HepG2 (cell line): Measurements from ENCODE around the gene PTPMT1. TPM values are rescaled to one million over a fixed set of nuclear protein-coding genes. Genes with fewer than 3 reads are reported as not detected.

ENCODE experiments used
- ARID2 ChIP-seq: sonication (generic); formaldehyde crosslinking; IDR thresholded peaks from 2 replicates; pipeline ENCODE4 v1.8.1; 2022; ENCODE audit warnings: mild to moderate bottlenecking, missing genetic modification reagents, borderline replicate concordance
- BORCS8-MEF2B ChIP-seq: sonication (generic); formaldehyde crosslinking; IDR thresholded peaks from 2 replicates; pipeline ENCODE4 v1.8.0; 2022; ENCODE audit warnings: mild to moderate bottlenecking, missing genetic modification reagents
- GATA4 ChIP-seq: sonication (generic); IDR thresholded peaks from 2 replicates; pipeline ENCODE4 v1.6.1; 2016; ENCODE audit warnings: antibody characterized with exemption, low read depth, borderline replicate concordance
- MYC ChIP-seq: sonication (generic); formaldehyde crosslinking; IDR thresholded peaks from 2 replicates; pipeline ENCODE4 v1.9.0; 2021; ENCODE audit warnings: missing genetic modification reagents, borderline replicate concordance
- NFRKB ChIP-seq: fragments of 450-650 bp; IDR thresholded peaks from 2 replicates; pipeline ENCODE4 v1.6.1; 2017
- NR2C2 ChIP-seq: sonication (generic); formaldehyde crosslinking; IDR thresholded peaks from 2 replicates; pipeline ENCODE4 v1.4.0; 2020; ENCODE audit warnings: missing genetic modification reagents, mild to moderate bottlenecking, moderate library complexity, borderline replicate concordance
- NR3C1 ChIP-seq: sonication (generic); formaldehyde crosslinking; IDR thresholded peaks from 2 replicates; pipeline ENCODE4 v1.4.0; 2020; ENCODE audit warnings: missing genetic modification reagents
- RARA ChIP-seq: IDR thresholded peaks from 2 replicates; pipeline ENCODE4 v1.6.1; 2016; ENCODE audit warnings: missing genetic modification reagents, missing compliant biosample characterization
- REPIN1 ChIP-seq: sonication (generic); formaldehyde crosslinking; IDR thresholded peaks from 2 replicates; pipeline ENCODE4 v1.8.0; 2022; ENCODE audit warnings: missing genetic modification reagents, low read depth, mild to moderate bottlenecking, borderline replicate concordance
- SATB2 ChIP-seq: sonication (generic); formaldehyde crosslinking; IDR thresholded peaks from 2 replicates; pipeline ENCODE4 v1.5.0; 2020; ENCODE audit warnings: missing genetic modification reagents
- SCMH1 ChIP-seq: sonication (generic); formaldehyde crosslinking; IDR thresholded peaks from 2 replicates; pipeline ENCODE4 v1.9.0; 2021; ENCODE audit warnings: missing genetic modification reagents, mild to moderate bottlenecking, borderline replicate concordance
- SP1 ChIP-seq, 2 experiments: fragments of 450-650 bp in 1 of 2; sonication (generic) in 1 of 2; formaldehyde crosslinking in 1 of 2; IDR thresholded peaks; 2 replicates each; pipeline versions ENCODE4 v1.4.0 to v1.6.1; 2016 to 2020; ENCODE audit warnings: missing genetic modification reagents in 1 of 2
- TBX2 ChIP-seq: sonication (generic); formaldehyde crosslinking; IDR thresholded peaks from 2 replicates; pipeline ENCODE4 v1.5.0; 2020; ENCODE audit warnings: missing genetic modification reagents, mild to moderate bottlenecking, borderline replicate concordance
- THAP11 ChIP-seq: IDR thresholded peaks from 2 replicates; pipeline ENCODE4 v1.6.1; 2016; ENCODE audit warnings: missing biosample characterization, missing genetic modification reagents
- THYN1 ChIP-seq: sonication (generic); formaldehyde crosslinking; IDR thresholded peaks from 2 replicates; pipeline ENCODE4 v1.8.1; 2023; ENCODE audit warnings: low read depth, mild to moderate bottlenecking, moderate library complexity, missing genetic modification reagents, borderline replicate concordance
- ZBTB7A ChIP-seq: sonication (generic); formaldehyde crosslinking; IDR thresholded peaks from 2 replicates; pipeline ENCODE4 v1.8.0; 2022; ENCODE audit warnings: mild to moderate bottlenecking, missing genetic modification reagents
- ZFP1 ChIP-seq: IDR thresholded peaks from 2 replicates; pipeline ENCODE4 v1.6.1; 2016
- ZFY ChIP-seq: sonication (generic); formaldehyde crosslinking; IDR thresholded peaks from 2 replicates; pipeline ENCODE4 v1.4.0; 2020; ENCODE audit warnings: missing genetic modification reagents
- ZNF230 ChIP-seq: sonication (generic); formaldehyde crosslinking; IDR thresholded peaks from 2 replicates; pipeline ENCODE4 v1.4.0; 2020; ENCODE audit warnings: mild to moderate bottlenecking, missing genetic modification reagents
- ZNF260 ChIP-seq: sonication (generic); formaldehyde crosslinking; IDR thresholded peaks from 2 replicates; pipeline ENCODE4 v1.4.0; 2020; ENCODE audit warnings: missing genetic modification reagents, low read depth, mild to moderate bottlenecking, borderline replicate concordance
- ZNF543 ChIP-seq: sonication (generic); formaldehyde crosslinking; IDR thresholded peaks from 2 replicates; pipeline ENCODE4 v1.4.0; 2020; ENCODE audit warnings: mild to moderate bottlenecking, missing genetic modification reagents
- ZNF546 ChIP-seq: sonication (generic); formaldehyde crosslinking; conservative IDR thresholded peaks from 2 replicates; pipeline ENCODE4 v1.8.1; 2023; ENCODE audit warnings: mild to moderate bottlenecking, missing genetic modification reagents
- ZNF589 ChIP-seq: sonication (generic); formaldehyde crosslinking; conservative IDR thresholded peaks from 2 replicates; pipeline ENCODE4 v1.8.0; 2022; ENCODE audit warnings: mild to moderate bottlenecking, moderate library complexity, missing genetic modification reagents
- ZNF713 ChIP-seq: sonication (generic); formaldehyde crosslinking; IDR thresholded peaks from 2 replicates; pipeline ENCODE4 v1.4.0; 2020; ENCODE audit warnings: mild to moderate bottlenecking, missing genetic modification reagents
- ZNF75D ChIP-seq: sonication (generic); formaldehyde crosslinking; IDR thresholded peaks from 2 replicates; pipeline ENCODE4 v1.8.1; 2023; ENCODE audit warnings: missing genetic modification reagents, mild to moderate bottlenecking, borderline replicate concordance
- polyA plus RNA-seq, 8 experiments: library from polyadenylated mRNA; depleted of rRNA in 3 of 8; stranded (reverse) in 7 of 8; unstranded in 1 of 8; fragments of >200 nt; fragmentation: Illumina TruSeq in 4 of 8; extraction: Trizol in 4 of 8; gene quantifications; 2 replicates each; pipeline versions ENCODE4 v1.2.1 to v1.2.3, GENCODE V29; 2011 to 2016; ENCODE audit warnings: low read depth in 4 of 8, missing spikeins in 1 of 8, mixed read lengths in 1 of 8; ENCODE audit not compliant: insufficient read depth in 1 of 8
- total RNA-seq, 5 experiments: library from RNA; depleted of rRNA; stranded (reverse); fragments of >200 nt; fragmentation: Illumina TruSeq; extraction: Trizol; gene quantifications; 2 replicates each; pipeline ENCODE4 v1.2.3, GENCODE V29; 2016; ENCODE audit warnings: low read depth in 1 of 5
- TF ChIP-seq, protein P1 (sequence below): sonication (generic); formaldehyde crosslinking; conservative IDR thresholded peaks from 2 replicates; pipeline ENCODE4 v1.8.0; 2022; ENCODE audit warnings: mild to moderate bottlenecking, moderate library complexity, missing genetic modification reagents
- TF ChIP-seq, protein P2 (sequence below): sonication (generic); formaldehyde crosslinking; IDR thresholded peaks from 2 replicates; pipeline ENCODE4 v1.8.1; 2023; ENCODE audit warnings: mild to moderate bottlenecking, inconsistent platforms, moderate library complexity, missing genetic modification reagents, borderline replicate concordance
- TF ChIP-seq, protein P3 (sequence below): sonication (generic); formaldehyde crosslinking; IDR thresholded peaks from 2 replicates; pipeline ENCODE4 v1.4.0; 2020; ENCODE audit warnings: mild to moderate bottlenecking, missing genetic modification reagents

PTPMT1 gene
- total and polyA plus RNA-seq, 2 of the 13 experiments (the other 11 are each of a cell fraction or from before 2014, with no cell fraction given), result 55.6 to 129 TPM

DNA sequence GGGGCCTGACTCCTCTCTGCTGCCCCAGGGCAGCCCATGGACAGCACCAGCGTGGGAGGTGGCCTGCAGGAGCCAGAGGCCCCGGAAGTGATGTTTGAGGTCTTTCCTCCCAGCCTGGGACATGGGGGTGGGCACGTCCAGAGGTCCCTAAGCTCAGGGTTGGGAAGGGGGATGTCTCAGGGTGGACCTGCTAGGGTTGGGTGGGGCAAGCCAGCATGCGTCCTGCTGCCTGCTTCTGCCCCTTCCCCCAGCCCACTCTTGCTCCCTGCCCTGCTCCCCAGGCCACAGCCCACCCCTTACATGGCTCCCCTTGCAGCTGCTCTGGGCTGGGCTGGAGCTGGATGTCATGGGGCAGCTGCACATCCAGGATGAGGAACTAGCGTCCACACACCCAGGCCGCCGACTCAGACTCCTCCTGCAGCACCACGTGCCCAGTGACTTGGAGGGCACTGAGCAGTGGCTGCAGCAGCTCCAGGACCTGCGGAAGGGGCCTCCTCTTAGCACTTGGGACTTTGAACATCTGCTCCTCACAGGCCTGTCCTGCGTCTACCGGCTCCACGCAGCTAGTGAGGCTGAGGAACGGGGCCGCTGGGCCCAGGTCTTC, 22.4 kb downstream of the PTPMT1 start (continued):
- TF ChIP-seq ZNF260 (CRISPR knock-in tag) (no peak), ZBTB7A (0 out of 2 replicates have a peak, but pooled peaks have one; percentile 18), ARID2 (peak; percentile 86; the same call in 1 of the 2 replicates), ZNF543 (no peak), NR3C1 (CRISPR knock-in tag) (no peak), GATA4 (no peak), TBX2 (CRISPR knock-in tag) (peak; percentile 46; the same call in 1 of the 2 replicates), ZNF75D (CRISPR knock-in tag) (no peak), THAP11 (CRISPR knock-in tag) (peak; percentile 39; the same call in 1 of the 2 replicates), NR2C2 (CRISPR knock-in tag) (no peak; the same call in none of the 2 replicates), SATB2 (CRISPR knock-in tag) (no peak), ZFP1 (no peak), ZNF546 (0 out of 2 replicates have a peak, but pooled peaks have one; percentile 58), BORCS8-MEF2B (peak; percentile 74; the same call in 1 of the 2 replicates), RARA (CRISPR knock-in tag) (0 out of 2 replicates have a peak, but pooled peaks have one; percentile 10), ZNF230 (CRISPR knock-in tag) (no peak; the same call in 1 of the 2 replicates), ZNF713 (CRISPR knock-in tag) (0 out of 2 replicates have a peak, but pooled peaks have one; percentile 40), THYN1 (CRISPR knock-in tag) (no peak), ZNF589 (CRISPR knock-in tag) (no peak), SCMH1 (CRISPR knock-in tag) (no peak), REPIN1 (CRISPR knock-in tag) (peak; percentile 43; the same call in 1 of the 2 replicates), ZFY (peak; percentile 73), SP1 (IDR thresholded peaks at IDR 0.05) (no peak), SP1 (CRISPR knock-in tag; IDR thresholded peaks at IDR 0.05) (no peak), NFRKB (no peak), MYC (CRISPR knock-in tag) (peak; percentile 77; the same call in 1 of the 2 replicates)
- TF ChIP-seq, protein P1, sequence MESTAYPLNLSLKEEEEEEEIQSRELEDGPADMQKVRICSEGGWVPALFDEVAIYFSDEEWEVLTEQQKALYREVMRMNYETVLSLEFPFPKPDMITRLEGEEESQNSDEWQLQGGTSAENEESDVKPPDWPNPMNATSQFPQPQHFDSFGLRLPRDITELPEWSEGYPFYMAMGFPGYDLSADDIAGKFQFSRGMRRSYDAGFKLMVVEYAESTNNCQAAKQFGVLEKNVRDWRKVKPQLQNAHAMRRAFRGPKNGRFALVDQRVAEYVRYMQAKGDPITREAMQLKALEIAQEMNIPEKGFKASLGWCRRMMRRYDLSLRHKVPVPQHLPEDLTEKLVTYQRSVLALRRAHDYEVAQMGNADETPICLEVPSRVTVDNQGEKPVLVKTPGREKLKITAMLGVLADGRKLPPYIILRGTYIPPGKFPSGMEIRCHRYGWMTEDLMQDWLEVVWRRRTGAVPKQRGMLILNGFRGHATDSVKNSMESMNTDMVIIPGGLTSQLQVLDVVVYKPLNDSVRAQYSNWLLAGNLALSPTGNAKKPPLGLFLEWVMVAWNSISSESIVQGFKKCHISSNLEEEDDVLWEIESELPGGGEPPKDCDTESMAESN (CRISPR knock-in tag), result 0 out of 2 replicates have a peak, but pooled peaks have one; percentile 40
- TF ChIP-seq, protein P2, sequence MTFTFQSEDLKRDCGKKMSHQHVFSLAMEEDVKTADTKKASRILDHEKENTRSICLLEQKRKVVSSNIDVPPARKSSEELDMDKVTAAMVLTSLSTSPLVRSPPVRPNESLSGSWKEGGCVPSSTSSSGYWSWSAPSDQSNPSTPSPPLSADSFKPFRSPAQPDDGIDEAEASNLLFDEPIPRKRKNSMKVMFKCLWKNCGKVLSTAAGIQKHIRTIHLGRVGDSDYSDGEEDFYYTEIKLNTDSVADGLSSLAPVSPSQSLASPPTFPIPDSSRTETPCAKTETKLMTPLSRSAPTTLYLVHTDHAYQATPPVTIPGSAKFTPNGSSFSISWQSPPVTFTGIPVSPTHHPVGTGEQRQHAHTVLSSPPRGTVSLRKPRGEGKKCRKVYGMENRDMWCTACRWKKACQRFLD, result peak; percentile 43; the same call in 1 of the 2 replicates
- TF ChIP-seq, protein P3, sequence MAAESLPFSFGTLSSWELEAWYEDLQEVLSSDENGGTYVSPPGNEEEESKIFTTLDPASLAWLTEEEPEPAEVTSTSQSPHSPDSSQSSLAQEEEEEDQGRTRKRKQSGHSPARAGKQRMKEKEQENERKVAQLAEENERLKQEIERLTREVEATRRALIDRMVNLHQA, result no peak
